SK-N-MC (cell line): Measurements from ENCODE around the gene MON2.

ENCODE experiments used
- EZH2 ChIP-seq: fragments of 200-600 bp; sonication (generic); IDR thresholded peaks from one replicate; pipeline ENCODE4 v1.6.1; 2017; ENCODE audit warnings: antibody characterized with exemption
- POLR2AphosphoS5 ChIP-seq: IDR thresholded peaks from 2 replicates; pipeline ENCODE4 v1.6.1; 2012; ENCODE audit warnings: mild to moderate bottlenecking, low read depth, low read length, borderline replicate concordance

DNA sequence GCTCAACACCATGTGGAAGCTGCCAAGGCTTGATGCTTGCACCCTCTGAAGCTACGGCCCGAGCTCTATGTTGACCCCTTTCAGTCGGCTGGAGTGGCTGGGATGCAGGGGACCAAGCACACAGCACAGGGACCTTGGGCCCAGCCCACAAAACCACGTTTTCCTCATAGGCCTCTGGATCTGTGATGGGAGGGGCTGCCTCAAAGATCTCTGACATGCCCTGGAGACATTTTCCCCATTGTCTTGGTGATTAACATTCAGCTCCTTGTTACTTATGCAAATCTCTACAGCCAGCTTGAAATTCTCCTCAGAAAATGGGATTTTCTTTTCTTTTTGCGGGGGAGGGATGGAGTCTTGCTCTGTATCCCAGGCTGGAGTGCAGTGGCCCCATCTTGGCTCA is 46.3 kb downstream of the MON2 start:
- TF ChIP-seq EZH2 (no peak), POLR2AphosphoS5 (no peak)
